GM19324 (cell line): ENCODE data around the gene KIAA0753.

ENCODE experiments used
- ATAC-seq: cut with Tn5 transposase; IDR thresholded peaks from one replicate; pipeline ENCODE4 v1.9.1; 2021; ENCODE audit warnings: mild to moderate bottlenecking, moderate library complexity; ENCODE audit not compliant: unreplicated experiment, low FRiP score

KIAA0753 gene

DNA sequence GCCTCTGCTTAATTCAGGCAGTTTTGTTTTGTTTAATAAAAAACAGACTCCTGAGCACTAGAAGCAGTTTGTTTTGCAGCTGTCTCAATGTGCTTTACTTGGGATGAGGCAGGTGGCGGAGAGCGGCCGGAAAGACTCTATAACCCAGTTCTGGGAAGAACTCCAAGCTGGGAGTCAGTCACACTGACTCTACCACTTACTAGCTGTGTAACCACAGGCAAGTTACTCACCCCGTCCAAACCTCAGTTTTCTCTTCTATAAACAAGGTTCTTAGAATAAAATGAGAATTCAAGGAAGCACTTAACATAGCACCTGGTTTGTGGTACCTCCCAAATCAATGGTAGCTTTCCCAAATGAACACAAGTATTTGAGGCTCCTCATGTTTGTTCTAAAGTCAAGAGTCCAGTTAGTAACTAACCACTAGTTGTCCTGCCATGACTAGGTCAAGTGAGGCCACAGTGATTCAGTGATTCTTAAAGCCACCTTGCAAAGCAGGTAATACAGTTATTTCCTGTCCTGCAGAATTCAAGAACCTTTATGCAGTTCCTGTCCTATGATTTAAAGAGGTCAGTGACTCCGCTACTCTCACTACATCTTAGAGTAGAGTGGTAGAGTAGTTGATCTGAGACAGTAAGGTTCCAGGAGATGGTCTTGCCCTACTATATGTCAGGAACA, 3.1 kb upstream of the KIAA0753 start:
- ATAC-seq: no peak

GRCh38 chr17:6642592-6642991, 2.1 kb upstream of the KIAA0753 start:
- no peak for ATAC-seq

DNA sequence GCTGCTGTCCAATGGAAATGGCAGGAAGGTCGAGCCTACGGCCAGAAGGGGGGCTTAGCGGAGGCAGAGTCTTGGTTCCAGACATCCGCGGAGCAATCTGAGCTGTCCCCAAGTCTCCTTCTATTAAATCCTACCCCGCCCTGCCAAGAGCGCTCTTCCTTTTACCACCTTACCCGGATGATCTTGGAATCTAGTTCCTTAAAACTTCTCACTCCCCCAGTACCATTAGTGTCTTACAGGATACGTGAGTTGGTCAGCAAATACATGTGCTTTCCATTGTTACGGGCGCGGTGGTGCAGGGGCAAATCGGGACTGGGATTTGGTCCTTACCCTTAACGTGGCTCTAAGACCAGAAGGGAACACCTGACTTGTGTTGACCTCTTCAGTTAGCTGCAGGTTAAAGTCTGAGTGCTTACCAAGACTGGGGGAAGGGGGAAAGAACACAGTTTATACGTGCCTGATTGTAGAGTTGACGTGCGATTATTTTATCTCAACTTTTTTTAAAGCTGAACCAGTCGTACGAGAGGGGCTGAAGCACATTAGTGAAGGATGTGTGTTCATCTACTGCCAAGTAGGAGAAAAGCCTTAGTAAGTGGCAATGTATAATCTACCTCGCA, 844 bp upstream of the KIAA0753 start:
- no peak for ATAC-seq

- ATAC-seq: no peak
Observed at GRCh38 chr17:6639586-6640535, 650 bp downstream of the KIAA0753 start.

GRCh38 chr17:6639014-6639585, 1.4 kb downstream of the KIAA0753 start:
- ATAC-seq: no peak

DNA sequence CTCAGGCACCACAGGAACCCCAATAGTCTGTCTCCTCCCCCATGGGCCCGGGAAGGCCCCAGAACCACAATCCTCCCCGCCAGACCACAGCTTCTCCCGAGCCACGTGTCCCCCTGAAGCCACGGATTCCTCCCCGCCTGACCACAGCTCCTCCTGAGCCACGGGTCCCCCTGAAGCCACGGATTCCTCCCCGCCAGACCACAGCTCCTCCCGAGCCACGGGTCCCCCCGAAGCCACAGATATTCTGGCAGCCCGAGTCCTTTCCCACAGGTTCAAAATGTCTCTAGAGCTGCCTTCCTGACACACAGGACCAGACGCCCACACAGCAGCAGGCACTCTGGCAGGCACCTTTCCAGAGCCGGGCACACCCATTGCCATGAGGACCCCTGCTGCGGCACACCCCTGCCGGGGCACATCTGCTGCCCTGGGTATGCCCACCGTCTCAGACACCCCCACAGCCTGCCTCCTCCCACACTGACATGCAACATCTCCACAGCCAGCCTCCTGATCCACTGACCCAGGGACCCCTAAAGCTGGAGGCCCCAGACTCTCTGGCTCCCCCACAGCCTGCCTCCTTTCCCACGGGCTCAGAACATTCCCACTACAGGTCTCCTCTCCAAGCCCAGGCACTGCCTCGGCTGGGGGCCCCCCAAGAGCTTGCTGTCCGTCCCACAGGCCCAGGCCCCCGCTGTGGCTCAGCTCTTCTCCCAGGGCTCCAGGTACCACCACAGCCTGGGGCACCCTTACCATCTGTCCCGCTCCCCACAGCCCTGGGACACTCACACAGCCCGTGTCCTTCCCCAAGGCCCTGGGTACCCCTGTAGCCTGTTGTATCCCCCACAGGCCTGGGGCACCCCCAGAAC, 2.2 kb downstream of the KIAA0753 start:
- ATAC-seq: no peak

- ATAC-seq: no peak
Observed at GRCh38 chr17:6637458-6637840, 3.1 kb downstream of the KIAA0753 start.

DNA sequence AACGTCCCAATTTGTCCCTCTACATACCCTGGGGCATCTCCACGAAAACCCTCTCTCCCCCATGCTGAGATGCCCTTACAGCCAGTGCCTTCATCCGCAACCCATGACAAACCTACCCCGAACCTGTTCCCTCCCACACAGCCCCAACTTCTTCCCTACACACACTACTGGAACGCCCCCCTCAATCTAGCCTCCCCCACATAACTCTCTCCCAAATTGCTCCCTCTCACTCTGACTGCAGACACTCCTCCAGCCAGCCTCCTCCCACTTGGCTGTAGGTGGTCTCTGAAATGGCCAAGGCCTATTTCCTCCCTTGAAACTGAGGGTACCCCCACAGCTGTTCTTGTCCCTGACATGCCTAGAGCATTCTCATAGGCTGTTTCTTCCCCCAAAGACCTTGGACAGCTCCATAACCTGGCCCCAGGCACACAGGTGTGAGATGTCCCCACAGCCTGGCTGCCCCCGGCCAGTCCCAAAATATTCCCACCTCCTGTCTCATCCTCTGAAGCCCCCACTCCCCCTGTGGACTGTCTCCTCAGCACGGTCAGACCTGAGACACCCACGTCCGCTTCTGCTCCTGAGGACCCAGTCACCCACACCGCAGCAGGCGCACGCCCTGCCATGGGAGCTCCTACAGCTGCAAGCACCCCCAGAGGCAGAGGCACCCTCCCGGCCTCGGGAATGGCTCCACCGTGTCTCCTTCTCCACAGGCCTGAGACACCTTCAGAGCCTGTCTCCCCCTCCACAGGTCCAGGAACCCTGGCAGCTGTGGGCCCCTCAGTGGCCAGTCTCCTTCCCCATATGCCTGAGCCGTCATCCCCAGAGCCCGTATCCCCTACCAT, 3.7 kb downstream of the KIAA0753 start:
- ATAC-seq: no peak

GRCh38 chr17:6636105-6636504, 4.4 kb downstream of the KIAA0753 start:
- no peak for ATAC-seq

GRCh38 chr17:6633263-6633662, 7.2 kb downstream of the KIAA0753 start:
- no peak for ATAC-seq

DNA sequence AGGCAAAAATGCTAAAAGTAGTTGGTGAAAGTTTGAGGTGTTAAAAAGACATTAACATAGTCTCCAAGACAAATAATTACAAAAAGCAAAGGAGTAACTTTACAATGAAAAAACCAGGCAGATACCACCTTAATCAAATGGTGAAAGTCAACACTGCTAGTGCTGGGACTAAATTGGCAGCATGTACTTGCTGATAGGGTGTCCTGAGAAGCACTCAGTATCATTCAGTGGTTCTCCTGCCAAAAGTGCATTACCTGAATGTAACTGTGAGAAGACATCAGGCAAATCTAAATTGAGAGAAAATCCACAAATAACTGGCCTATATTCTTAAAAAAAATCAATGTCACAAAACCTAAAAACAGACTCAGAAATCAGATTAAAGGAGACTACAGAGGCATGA, 8.0 kb downstream of the KIAA0753 start:
- ATAC-seq: no peak

GRCh38 chr17:6630390-6630789, 10.1 kb downstream of the KIAA0753 start:
- no peak for ATAC-seq

GRCh38 chr17:6627019-6627418, 13.5 kb downstream of the KIAA0753 start:
- no peak for ATAC-seq

GRCh38 chr17:6626616-6627015, 13.9 kb downstream of the KIAA0753 start:
- no peak for ATAC-seq

DNA sequence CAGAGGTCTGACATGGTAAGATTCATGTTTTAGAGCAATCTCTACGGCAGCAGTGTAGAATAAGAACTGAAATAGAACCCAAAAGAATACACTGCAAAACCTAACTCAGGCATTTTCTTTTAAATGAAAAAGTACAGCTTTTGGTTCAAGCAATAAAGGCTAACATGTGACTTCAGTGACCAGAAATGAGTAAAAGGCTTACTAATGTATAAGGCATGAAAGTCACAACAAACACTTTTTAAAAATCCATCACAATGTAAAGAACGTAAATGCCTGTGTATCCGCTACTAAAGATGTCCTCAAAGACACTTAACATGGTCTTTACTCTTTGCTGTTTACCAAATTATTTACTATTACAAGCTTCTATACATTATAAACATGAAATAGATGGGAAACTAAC, 16.6 kb downstream of the KIAA0753 start:
- ATAC-seq: no peak

GRCh38 chr17:6611231-6611630, 29.3 kb downstream of the KIAA0753 start:
- ATAC-seq: no peak

GRCh38 chr17:6610011-6610410, 30.5 kb downstream of the KIAA0753 start:
- ATAC-seq: no peak

- ATAC-seq: no peak
Observed at GRCh38 chr17:6608321-6608720, 32.2 kb downstream of the KIAA0753 start.

DNA sequence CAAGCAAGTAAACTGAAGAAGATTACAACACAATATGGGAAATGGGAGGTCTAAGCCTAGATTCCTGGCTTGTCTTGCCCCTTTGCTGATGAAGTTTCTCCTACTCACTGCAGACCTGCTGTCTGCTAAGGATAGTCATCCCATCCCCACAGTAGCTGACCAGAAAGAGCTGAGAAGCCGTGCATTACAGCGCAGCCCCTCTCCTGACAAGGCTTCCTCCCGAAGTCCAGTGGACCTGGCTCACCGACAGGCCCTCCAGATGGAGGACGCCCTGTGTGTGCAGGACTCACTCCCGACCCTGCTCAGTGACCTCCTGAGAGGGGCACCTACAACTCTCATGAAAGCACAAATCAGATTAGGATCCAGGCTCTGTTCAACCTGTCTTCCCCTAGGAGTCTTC, 35.4 kb downstream of the KIAA0753 start:
- ATAC-seq: no peak
